ENCODE measurements around the gene HAPLN1. TPM values are rescaled to one million over a fixed set of nuclear protein-coding genes. Genes with fewer than 3 reads are reported as not detected.

HAPLN1 gene
- total and polyA plus RNA-seq, 2 of the 8 experiments (the other 6 are each of a cell fraction or from before 2014, with no cell fraction given) = 0.56 to 2.1 TPM

DNA sequence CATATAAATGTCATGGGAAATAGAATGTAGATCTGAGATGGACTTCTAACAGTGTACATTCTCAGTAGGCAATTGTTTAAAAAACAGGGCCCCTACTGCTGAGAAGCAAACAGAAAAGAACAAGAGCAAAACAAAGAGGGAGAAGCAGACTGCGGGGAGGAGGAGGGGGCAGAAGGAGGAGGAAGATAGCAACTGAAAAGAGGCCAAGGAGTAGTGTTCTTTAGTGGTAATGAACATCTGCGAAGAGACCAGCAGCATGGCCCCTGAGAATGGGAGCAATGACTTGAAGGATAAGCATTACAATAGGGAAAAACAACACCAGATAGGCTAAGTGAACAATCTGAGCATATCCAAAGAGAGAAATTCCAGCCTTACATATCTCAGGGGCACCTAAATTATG lies 36.8 kb downstream of the HAPLN1 start (continued):
- TF ChIP-seq, protein P1, sequence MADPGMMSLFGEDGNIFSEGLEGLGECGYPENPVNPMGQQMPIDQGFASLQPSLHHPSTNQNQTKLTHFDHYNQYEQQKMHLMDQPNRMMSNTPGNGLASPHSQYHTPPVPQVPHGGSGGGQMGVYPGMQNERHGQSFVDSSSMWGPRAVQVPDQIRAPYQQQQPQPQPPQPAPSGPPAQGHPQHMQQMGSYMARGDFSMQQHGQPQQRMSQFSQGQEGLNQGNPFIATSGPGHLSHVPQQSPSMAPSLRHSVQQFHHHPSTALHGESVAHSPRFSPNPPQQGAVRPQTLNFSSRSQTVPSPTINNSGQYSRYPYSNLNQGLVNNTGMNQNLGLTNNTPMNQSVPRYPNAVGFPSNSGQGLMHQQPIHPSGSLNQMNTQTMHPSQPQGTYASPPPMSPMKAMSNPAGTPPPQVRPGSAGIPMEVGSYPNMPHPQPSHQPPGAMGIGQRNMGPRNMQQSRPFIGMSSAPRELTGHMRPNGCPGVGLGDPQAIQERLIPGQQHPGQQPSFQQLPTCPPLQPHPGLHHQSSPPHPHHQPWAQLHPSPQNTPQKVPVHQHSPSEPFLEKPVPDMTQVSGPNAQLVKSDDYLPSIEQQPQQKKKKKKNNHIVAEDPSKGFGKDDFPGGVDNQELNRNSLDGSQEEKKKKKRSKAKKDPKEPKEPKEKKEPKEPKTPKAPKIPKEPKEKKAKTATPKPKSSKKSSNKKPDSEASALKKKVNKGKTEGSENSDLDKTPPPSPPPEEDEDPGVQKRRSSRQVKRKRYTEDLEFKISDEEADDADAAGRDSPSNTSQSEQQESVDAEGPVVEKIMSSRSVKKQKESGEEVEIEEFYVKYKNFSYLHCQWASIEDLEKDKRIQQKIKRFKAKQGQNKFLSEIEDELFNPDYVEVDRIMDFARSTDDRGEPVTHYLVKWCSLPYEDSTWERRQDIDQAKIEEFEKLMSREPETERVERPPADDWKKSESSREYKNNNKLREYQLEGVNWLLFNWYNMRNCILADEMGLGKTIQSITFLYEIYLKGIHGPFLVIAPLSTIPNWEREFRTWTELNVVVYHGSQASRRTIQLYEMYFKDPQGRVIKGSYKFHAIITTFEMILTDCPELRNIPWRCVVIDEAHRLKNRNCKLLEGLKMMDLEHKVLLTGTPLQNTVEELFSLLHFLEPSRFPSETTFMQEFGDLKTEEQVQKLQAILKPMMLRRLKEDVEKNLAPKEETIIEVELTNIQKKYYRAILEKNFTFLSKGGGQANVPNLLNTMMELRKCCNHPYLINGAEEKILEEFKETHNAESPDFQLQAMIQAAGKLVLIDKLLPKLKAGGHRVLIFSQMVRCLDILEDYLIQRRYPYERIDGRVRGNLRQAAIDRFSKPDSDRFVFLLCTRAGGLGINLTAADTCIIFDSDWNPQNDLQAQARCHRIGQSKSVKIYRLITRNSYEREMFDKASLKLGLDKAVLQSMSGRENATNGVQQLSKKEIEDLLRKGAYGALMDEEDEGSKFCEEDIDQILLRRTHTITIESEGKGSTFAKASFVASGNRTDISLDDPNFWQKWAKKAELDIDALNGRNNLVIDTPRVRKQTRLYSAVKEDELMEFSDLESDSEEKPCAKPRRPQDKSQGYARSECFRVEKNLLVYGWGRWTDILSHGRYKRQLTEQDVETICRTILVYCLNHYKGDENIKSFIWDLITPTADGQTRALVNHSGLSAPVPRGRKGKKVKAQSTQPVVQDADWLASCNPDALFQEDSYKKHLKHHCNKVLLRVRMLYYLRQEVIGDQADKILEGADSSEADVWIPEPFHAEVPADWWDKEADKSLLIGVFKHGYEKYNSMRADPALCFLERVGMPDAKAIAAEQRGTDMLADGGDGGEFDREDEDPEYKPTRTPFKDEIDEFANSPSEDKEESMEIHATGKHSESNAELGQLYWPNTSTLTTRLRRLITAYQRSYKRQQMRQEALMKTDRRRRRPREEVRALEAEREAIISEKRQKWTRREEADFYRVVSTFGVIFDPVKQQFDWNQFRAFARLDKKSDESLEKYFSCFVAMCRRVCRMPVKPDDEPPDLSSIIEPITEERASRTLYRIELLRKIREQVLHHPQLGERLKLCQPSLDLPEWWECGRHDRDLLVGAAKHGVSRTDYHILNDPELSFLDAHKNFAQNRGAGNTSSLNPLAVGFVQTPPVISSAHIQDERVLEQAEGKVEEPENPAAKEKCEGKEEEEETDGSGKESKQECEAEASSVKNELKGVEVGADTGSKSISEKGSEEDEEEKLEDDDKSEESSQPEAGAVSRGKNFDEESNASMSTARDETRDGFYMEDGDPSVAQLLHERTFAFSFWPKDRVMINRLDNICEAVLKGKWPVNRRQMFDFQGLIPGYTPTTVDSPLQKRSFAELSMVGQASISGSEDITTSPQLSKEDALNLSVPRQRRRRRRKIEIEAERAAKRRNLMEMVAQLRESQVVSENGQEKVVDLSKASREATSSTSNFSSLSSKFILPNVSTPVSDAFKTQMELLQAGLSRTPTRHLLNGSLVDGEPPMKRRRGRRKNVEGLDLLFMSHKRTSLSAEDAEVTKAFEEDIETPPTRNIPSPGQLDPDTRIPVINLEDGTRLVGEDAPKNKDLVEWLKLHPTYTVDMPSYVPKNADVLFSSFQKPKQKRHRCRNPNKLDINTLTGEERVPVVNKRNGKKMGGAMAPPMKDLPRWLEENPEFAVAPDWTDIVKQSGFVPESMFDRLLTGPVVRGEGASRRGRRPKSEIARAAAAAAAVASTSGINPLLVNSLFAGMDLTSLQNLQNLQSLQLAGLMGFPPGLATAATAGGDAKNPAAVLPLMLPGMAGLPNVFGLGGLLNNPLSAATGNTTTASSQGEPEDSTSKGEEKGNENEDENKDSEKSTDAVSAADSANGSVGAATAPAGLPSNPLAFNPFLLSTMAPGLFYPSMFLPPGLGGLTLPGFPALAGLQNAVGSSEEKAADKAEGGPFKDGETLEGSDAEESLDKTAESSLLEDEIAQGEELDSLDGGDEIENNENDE (IDR thresholded peaks at IDR 0.05; ENCODE audit: insufficient replicate concordance, low read length) = no peak
- TF ChIP-seq CBX5 (IDR thresholded peaks at IDR 0.05; ENCODE audit: low read depth, low read length) (no peak), JUN (IDR thresholded peaks at IDR 0.05; ENCODE audit: low read depth, low read length) (no peak), RFX5 (IDR thresholded peaks at IDR 0.05; ENCODE audit: borderline replicate concordance, low read depth, low read length) (no peak), SIX5 (IDR thresholded peaks at IDR 0.05; ENCODE audit: low read depth, low read length) (no peak), EZH2 (IDR thresholded peaks at IDR 0.05; ENCODE audit: low read depth, low read length, severe bottlenecking) (no peak), CHD1 (IDR thresholded peaks at IDR 0.05; ENCODE audit: low read depth, low read length) (no peak), SIRT6 (IDR thresholded peaks at IDR 0.05; ENCODE audit: low read length) (no peak), TCF12 (IDR thresholded peaks at IDR 0.05; ENCODE audit: low read depth, low read length) (no peak), SIN3A (conservative IDR thresholded peaks at IDR 0.05 in 1 of 2, IDR thresholded peaks at IDR 0.05 in 1 of 2; ENCODE audit: low read depth in 1 of 2, low read length in 2 of 2) (no peak), NANOG (IDR thresholded peaks at IDR 0.05; ENCODE audit: insufficient read depth, low read depth, low read length, poor library complexity, severe bottlenecking) (no peak)
